Measurements from ENCODE around the gene ZNF184. TPM values are rescaled to one million over a fixed set of nuclear protein-coding genes. Genes with fewer than 3 reads are reported as not detected.
A peak's percentile ranks its signal among the peaks of the same experiment; 100 is the strongest.

The ZNF184 gene
- total and polyA plus RNA-seq, 10 of the 15 experiments (the other 5 are each of a cell fraction or from before 2014, with no cell fraction given), result 4.1 to 15.1 (median 8.3) TPM

DNA sequence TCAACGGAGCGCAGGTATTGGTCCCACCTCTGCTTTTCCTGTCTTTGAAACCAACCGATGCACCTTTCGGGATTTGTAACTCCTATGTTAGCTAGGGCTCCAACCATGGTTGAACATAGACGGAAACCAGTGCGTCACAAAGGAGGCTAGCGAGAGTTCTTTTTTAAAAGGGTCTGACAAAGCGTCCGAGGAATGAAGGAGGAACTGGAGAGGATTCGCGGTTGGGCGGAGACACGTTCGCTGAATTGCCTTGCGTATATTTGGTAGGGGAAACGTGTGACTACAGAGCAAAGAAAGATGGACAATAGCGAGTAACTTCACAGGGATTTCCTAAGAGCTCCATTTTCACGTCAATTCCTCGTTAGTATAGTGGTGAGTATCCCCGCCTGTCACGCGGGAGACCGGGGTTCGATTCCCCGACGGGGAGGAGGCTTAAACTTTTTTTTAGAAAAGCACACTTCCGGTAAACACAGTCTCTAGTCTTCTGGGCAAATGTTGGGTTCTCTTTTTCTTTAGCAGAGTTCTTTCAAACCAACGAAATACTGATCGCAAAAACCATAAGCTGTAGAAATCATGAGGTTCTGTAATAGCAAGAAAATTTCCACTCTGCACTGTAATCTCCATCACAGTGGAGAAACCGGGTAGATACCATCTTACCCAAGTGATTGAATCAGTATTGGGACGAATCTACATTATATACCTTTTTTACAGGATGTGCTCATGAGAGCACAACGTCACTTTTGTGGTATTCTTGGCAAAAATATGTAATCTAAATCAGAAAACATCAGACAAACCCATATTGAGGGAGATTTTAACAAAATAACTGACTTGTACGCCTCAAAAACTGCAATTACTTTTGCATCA, 6.6 kb upstream of the ZNF184 start (continued):
- TF ChIP-seq, protein P1, sequence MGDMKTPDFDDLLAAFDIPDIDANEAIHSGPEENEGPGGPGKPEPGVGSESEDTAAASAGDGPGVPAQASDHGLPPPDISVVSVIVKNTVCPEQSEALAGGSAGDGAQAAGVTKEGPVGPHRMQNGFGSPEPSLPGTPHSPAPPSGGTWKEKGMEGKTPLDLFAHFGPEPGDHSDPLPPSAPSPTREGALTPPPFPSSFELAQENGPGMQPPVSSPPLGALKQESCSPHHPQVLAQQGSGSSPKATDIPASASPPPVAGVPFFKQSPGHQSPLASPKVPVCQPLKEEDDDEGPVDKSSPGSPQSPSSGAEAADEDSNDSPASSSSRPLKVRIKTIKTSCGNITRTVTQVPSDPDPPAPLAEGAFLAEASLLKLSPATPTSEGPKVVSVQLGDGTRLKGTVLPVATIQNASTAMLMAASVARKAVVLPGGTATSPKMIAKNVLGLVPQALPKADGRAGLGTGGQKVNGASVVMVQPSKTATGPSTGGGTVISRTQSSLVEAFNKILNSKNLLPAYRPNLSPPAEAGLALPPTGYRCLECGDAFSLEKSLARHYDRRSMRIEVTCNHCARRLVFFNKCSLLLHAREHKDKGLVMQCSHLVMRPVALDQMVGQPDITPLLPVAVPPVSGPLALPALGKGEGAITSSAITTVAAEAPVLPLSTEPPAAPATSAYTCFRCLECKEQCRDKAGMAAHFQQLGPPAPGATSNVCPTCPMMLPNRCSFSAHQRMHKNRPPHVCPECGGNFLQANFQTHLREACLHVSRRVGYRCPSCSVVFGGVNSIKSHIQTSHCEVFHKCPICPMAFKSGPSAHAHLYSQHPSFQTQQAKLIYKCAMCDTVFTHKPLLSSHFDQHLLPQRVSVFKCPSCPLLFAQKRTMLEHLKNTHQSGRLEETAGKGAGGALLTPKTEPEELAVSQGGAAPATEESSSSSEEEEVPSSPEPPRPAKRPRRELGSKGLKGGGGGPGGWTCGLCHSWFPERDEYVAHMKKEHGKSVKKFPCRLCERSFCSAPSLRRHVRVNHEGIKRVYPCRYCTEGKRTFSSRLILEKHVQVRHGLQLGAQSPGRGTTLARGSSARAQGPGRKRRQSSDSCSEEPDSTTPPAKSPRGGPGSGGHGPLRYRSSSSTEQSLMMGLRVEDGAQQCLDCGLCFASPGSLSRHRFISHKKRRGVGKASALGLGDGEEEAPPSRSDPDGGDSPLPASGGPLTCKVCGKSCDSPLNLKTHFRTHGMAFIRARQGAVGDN (IDR thresholded peaks at IDR 0.05), result no peak
- no peak for TF ChIP-seq BCL11A (IDR thresholded peaks at IDR 0.05; ENCODE audit: low read depth, low read length)
- TF ChIP-seq, protein P2, sequence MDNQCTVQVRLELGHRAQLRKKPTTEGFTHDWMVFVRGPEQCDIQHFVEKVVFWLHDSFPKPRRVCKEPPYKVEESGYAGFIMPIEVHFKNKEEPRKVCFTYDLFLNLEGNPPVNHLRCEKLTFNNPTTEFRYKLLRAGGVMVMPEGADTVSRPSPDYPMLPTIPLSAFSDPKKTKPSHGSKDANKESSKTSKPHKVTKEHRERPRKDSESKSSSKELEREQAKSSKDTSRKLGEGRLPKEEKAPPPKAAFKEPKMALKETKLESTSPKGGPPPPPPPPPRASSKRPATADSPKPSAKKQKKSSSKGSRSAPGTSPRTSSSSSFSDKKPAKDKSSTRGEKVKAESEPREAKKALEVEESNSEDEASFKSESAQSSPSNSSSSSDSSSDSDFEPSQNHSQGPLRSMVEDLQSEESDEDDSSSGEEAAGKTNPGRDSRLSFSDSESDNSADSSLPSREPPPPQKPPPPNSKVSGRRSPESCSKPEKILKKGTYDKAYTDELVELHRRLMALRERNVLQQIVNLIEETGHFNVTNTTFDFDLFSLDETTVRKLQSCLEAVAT (IDR thresholded peaks at IDR 0.05), result peak; percentile 31; the same call in 1 of the 2 replicates
- peak; percentile 16; the same call in 1 of the 2 replicates for TF ChIP-seq PAX8 (IDR thresholded peaks at IDR 0.05)
- no peak for TF ChIP-seq STAT3 (IDR thresholded peaks at IDR 0.05; ENCODE audit: low read depth, low read length)
- TF ChIP-seq RUNX3 (IDR thresholded peaks at IDR 0.05; ENCODE audit: low read length), result peak; percentile 69
- TF ChIP-seq MYC (IDR thresholded peaks at IDR 0.05; ENCODE audit: insufficient read depth, insufficient read length, insufficient replicate concordance, low read length, severe bottlenecking), result no peak
- peak; percentile 65 to 75; a peak in 3 of 4 replicates for TF ChIP-seq BHLHE40 (IDR thresholded peaks at IDR 0.05; ENCODE audit: borderline replicate concordance in 1 of 2, low read depth in 2 of 2, low read length in 1 of 2)
- TF ChIP-seq SUZ12 (IDR thresholded peaks at IDR 0.05; ENCODE audit: unreplicated experiment), result no peak
- TF ChIP-seq KAT2A (conservative IDR thresholded peaks at IDR 0.05; ENCODE audit: control insufficient read depth, low read depth, low read length), result no peak
- TF ChIP-seq EP300 (IDR thresholded peaks at IDR 0.05; ENCODE audit: borderline replicate concordance in 1 of 2, control insufficient read depth in 1 of 2, low read depth in 2 of 2, low read length in 2 of 2), result no peak; a peak in 1 of 4 replicates
- TF ChIP-seq ZZZ3 (IDR thresholded peaks at IDR 0.05; ENCODE audit: control insufficient read depth, insufficient read length, low read depth), result no peak
- no peak for TF ChIP-seq SMAD1 (IDR thresholded peaks at IDR 0.05; ENCODE audit: low read depth, partially characterized antibody)
- TF ChIP-seq RB1 (IDR thresholded peaks at IDR 0.05; ENCODE audit: borderline replicate concordance), result peak; percentile 73; the same call in 1 of the 2 replicates
- TF ChIP-seq MTA2 (IDR thresholded peaks at IDR 0.05; ENCODE audit: low read depth), result no peak
- TF ChIP-seq, protein P3, sequence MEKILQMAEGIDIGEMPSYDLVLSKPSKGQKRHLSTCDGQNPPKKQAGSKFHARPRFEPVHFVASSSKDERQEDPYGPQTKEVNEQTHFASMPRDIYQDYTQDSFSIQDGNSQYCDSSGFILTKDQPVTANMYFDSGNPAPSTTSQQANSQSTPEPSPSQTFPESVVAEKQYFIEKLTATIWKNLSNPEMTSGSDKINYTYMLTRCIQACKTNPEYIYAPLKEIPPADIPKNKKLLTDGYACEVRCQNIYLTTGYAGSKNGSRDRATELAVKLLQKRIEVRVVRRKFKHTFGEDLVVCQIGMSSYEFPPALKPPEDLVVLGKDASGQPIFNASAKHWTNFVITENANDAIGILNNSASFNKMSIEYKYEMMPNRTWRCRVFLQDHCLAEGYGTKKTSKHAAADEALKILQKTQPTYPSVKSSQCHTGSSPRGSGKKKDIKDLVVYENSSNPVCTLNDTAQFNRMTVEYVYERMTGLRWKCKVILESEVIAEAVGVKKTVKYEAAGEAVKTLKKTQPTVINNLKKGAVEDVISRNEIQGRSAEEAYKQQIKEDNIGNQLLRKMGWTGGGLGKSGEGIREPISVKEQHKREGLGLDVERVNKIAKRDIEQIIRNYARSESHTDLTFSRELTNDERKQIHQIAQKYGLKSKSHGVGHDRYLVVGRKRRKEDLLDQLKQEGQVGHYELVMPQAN (conservative IDR thresholded peaks at IDR 0.05), result no peak

Measured in GM12878 (cell line).